Cardiac muscle cell (in vitro differentiated cells and primary cell): Measurements from ENCODE around the gene CTTNBP2NL. TPM values are rescaled to one million over a fixed set of nuclear protein-coding genes. Genes with fewer than 3 reads are reported as not detected.
"Not testable (repeated sequence)": the region's sequence is repeated elsewhere in the genome, so short reads cannot be mapped to it uniquely, and the experiment has no call there.

Experiments used
- DNase-seq, 2 donors: peaks; one replicate each; pipeline versions ENCODE4 v3.0.0 to v3.0.0-alpha.2; 2010 to 2017; ENCODE audit warnings: low read depth in 1 of 2, low spot score in 1 of 2
- H3K27ac ChIP-seq: fragments of 200-600 bp; sonication (generic); 2 replicates; pipeline ENCODE4 v1.5.1; 2016
- H3K27me3 ChIP-seq: fragments of 200-600 bp; sonication (generic); 2 replicates; pipeline ENCODE4 v1.6.0; 2016; ENCODE audit warnings: control low read depth
- H3K36me3 ChIP-seq: fragments of 200-600 bp; sonication (generic); 2 replicates; pipeline ENCODE4 v1.5.1; 2016; ENCODE audit warnings: control low read depth
- H3K4me1 ChIP-seq: fragments of 200-600 bp; sonication (generic); 2 replicates; pipeline ENCODE4 v1.8.1; 2017; ENCODE audit warnings: low read depth, mild to moderate bottlenecking, mixed run types
- H3K4me3 ChIP-seq: fragments of 200-600 bp; sonication (generic); 2 replicates; pipeline ENCODE4 v1.5.1; 2016; ENCODE audit warnings: mild to moderate bottlenecking
- H3K9me3 ChIP-seq: fragments of 200-600 bp; sonication (generic); 2 replicates; pipeline ENCODE4 v1.5.1; 2017; ENCODE audit warnings: low read depth, mild to moderate bottlenecking, control low read depth
- polyA plus RNA-seq: library from polyadenylated mRNA; unstranded; fragments of >200 nt; fragmentation: Nextera tagmentation; extraction: Ambion mirVana; gene quantifications from 2 replicates; pipeline ENCODE4 v1.2.1, GENCODE V29; 2016
- total RNA-seq: library from RNA; depleted of rRNA; stranded (reverse); fragments of >200 nt; gene quantifications from 2 replicates; pipeline ENCODE4 v1.2.3, GENCODE V29; 2016
- TF ChIP-seq, protein P1 (sequence below): IDR thresholded peaks from 2 replicates; pipeline ENCODE4 v1.5.1; 2012; ENCODE audit warnings: low read depth, mild to moderate bottlenecking, low read length

Gene CTTNBP2NL
- total and polyA plus RNA-seq, 2 experiments from 2014 or later, result 9.2 to 13.1 TPM

- H3K27ac ChIP-seq, result no peak overlapping the region
- no peaks in the 10 kb centered on the region for H3K36me3 ChIP-seq
- H3K27me3 ChIP-seq, result no peaks in the 10 kb centered on the region
- H3K9me3 ChIP-seq, result no peaks in the 10 kb centered on the region
- DNase-seq, result no peak
- peaks cover 13% of the 10 kb centered on the region for H3K4me1 ChIP-seq
- TF ChIP-seq, protein P1, sequence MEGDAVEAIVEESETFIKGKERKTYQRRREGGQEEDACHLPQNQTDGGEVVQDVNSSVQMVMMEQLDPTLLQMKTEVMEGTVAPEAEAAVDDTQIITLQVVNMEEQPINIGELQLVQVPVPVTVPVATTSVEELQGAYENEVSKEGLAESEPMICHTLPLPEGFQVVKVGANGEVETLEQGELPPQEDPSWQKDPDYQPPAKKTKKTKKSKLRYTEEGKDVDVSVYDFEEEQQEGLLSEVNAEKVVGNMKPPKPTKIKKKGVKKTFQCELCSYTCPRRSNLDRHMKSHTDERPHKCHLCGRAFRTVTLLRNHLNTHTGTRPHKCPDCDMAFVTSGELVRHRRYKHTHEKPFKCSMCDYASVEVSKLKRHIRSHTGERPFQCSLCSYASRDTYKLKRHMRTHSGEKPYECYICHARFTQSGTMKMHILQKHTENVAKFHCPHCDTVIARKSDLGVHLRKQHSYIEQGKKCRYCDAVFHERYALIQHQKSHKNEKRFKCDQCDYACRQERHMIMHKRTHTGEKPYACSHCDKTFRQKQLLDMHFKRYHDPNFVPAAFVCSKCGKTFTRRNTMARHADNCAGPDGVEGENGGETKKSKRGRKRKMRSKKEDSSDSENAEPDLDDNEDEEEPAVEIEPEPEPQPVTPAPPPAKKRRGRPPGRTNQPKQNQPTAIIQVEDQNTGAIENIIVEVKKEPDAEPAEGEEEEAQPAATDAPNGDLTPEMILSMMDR, result no peak
- no peak overlapping the region for H3K4me3 ChIP-seq
Observed at GRCh38 chr1:112387807-112388206, 8.2 kb upstream of the CTTNBP2NL start.

DNA sequence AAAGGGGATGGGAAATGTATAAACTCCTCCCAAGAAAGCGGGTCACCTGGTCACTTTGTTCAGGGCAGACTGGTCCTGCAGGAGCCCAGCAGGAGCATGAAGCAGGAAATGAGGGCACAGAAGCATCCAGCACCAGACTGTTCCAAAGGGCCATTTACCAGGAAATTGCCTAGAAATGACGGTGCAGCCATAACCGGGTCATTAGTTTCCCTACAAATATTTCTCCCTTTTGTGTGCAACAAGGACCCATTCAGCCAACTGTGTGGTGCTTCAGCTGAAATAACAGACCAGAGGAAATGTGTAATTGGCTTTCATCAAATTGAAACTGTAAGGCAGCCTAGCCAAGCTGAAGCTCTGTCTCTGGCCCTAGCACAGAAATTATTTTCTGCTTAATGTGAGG, 7.6 kb upstream of the CTTNBP2NL start:
- Histone ChIP-seq H3K27ac (no peak overlapping the region), H3K4me3 (no peak overlapping the region), H3K27me3 (no peaks in the 10 kb centered on the region), H3K36me3 (no peaks in the 10 kb centered on the region), H3K9me3 (no peaks in the 10 kb centered on the region), H3K4me1 (peaks cover 9% of the 10 kb centered on the region)
- TF ChIP-seq, protein P1, result no peak
- DNase-seq, result peak in 1 of 2 donors; percentile 27

GRCh38 chr1:112389689-112390088, 6.3 kb upstream of the CTTNBP2NL start:
- no peaks in the 10 kb centered on the region for H3K27me3 ChIP-seq
- TF ChIP-seq, protein P1, result no peak
- H3K36me3 ChIP-seq, result no peaks in the 10 kb centered on the region
- H3K4me1 ChIP-seq, result no peaks in the 10 kb centered on the region
- H3K27ac ChIP-seq, result no peak overlapping the region
- DNase-seq, result no peak
- no peaks in the 10 kb centered on the region for H3K9me3 ChIP-seq
- H3K4me3 ChIP-seq, result no peak overlapping the region

DNA sequence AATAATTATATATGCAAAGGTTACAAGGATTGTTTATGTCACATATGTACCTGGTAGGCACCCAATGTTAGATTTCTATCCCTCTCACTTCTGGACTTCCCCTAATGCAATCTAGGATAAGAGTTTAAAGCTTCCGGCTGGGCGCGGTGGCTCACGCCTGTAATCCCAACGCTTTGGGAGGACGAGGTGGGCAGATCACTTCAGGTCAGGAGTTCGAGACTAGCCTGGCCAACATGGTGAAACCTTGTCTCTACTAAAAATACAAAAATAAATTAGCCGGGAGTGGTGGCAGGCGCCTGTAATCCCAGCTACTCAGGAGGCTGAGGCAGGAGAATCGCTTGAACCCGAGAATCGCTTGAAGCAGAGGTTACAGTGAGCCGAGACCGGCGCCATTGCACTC, 5.7 kb upstream of the CTTNBP2NL start:
- H3K4me1 ChIP-seq, H3K9me3 ChIP-seq, H3K27ac ChIP-seq, H3K36me3 ChIP-seq, DNase-seq, H3K4me3 ChIP-seq, H3K27me3 ChIP-seq: not testable (repeated sequence)

DNA sequence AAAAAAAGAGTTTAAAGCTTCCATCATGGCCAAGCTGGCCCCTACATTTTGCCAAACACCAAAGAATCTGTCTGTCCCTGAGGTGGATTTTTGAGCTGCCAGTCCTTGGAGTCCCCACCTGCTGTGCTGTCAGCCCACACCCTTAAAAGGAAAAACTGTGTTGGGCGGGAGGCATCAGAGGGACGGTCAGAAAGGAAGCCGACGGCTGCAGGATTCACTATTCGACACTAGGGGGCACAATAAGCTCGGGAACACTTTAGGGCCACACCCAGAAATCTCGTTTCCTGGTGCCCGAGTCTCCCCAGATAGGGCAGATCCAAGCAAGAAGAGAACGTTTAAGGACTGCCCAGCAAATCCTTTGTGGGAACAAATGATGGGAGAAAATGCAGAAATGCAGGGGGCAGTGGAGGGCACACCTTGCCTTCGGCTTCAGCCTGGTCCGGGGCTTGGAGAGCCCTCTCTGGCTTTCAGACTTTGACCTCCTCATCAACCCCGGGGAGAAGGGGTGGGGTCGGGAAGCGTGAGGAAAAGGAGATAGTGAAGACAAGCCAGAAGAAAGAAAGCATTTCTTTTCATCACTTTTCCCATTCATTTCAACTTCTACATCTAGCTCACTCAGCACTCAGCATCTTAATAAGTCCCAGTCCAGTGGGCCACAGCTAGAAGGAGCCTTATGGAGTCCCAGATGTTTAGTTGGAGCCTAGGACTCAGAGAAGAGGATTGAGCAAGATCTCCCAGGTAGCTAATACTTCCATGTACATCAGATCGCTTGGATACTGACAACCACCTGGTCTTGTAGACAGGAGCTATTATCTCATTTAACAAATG, 5.0 kb upstream of the CTTNBP2NL start:
- Histone ChIP-seq H3K4me1 (peaks cover 3% of the 10 kb centered on the region), H3K9me3 (no peaks in the 10 kb centered on the region), H3K27ac (no peak overlapping the region), H3K4me3 (peak overlapping the region; percentile 16), H3K36me3 (no peaks in the 10 kb centered on the region), H3K27me3 (no peaks in the 10 kb centered on the region)
- peak; percentile 94 for DNase-seq
- TF ChIP-seq, protein P1, result peak; percentile 93

DNA sequence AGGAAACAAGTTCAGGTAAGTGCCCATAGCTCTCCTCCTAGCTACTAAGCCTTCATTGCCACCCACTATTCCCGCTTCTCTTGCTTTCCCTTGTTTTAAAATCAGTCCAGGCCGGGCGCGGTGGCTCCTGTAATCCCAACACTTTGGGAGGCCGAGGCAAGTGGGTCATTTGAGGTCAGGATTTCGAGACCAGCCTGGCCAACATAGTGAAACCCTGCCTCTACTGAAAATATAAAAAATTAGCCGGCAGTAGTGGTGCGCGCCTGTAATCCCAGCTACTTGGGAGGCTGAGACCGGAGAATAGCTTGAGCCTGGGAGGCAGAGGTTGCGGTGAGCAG, 4.4 kb upstream of the CTTNBP2NL start:
- TF ChIP-seq, protein P1, result no peak
- Histone ChIP-seq H3K27me3 (no peaks in the 10 kb centered on the region), H3K9me3 (no peaks in the 10 kb centered on the region), H3K36me3 (no peaks in the 10 kb centered on the region), H3K4me1 (peaks cover 3% of the 10 kb centered on the region), H3K4me3 (no peak overlapping the region), H3K27ac (no peak overlapping the region)
- no peak for DNase-seq
